MM.1S (cell line): Measurements from ENCODE around the gene ZBTB7C.

Experiments
- EZH2 ChIP-seq: fragments of 300-600 bp; sonication (generic); optimal IDR thresholded peaks from 2 replicates; pipeline ENCODE3; 2017; ENCODE audit warnings: low read depth, mild to moderate bottlenecking, antibody characterized with exemption, low read length, mixed read lengths
- EZH2phosphoT487 ChIP-seq: fragments of 300-600 bp; sonication (generic); IDR thresholded peaks from 2 replicates; pipeline ENCODE4 v1.6.1; 2018; ENCODE audit warnings: antibody characterized with exemption, low read length
- TF ChIP-seq, protein P1 (sequence below): fragments of 300-600 bp; sonication (generic); IDR thresholded peaks from 2 replicates; pipeline ENCODE4 v1.5.1; 2016; ENCODE audit warnings: antibody characterized with exemption, low read length, mixed read lengths

- TF ChIP-seq, protein P1, sequence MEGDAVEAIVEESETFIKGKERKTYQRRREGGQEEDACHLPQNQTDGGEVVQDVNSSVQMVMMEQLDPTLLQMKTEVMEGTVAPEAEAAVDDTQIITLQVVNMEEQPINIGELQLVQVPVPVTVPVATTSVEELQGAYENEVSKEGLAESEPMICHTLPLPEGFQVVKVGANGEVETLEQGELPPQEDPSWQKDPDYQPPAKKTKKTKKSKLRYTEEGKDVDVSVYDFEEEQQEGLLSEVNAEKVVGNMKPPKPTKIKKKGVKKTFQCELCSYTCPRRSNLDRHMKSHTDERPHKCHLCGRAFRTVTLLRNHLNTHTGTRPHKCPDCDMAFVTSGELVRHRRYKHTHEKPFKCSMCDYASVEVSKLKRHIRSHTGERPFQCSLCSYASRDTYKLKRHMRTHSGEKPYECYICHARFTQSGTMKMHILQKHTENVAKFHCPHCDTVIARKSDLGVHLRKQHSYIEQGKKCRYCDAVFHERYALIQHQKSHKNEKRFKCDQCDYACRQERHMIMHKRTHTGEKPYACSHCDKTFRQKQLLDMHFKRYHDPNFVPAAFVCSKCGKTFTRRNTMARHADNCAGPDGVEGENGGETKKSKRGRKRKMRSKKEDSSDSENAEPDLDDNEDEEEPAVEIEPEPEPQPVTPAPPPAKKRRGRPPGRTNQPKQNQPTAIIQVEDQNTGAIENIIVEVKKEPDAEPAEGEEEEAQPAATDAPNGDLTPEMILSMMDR, result no peak
- no peak for TF ChIP-seq EZH2
- TF ChIP-seq EZH2phosphoT487, result no peak
Observed at GRCh38 chr18:48228841-48229240, 180.3 kb downstream of the ZBTB7C start.
